ENCODE data around the gene CSMD2.

Gene CSMD2

GRCh38 chr1:33697816-33698215 is 467.2 kb downstream of the CSMD2 start:
- no peak for TF ChIP-seq POLR2AphosphoS5 (IDR thresholded peaks at IDR 0.05; ENCODE audit: low read depth, low read length)
- no peak for TF ChIP-seq SIN3A (IDR thresholded peaks at IDR 0.05; ENCODE audit: borderline replicate concordance, insufficient read depth, low read length)
- no peak for TF ChIP-seq FOXP2 (optimal IDR thresholded peaks at IDR 0.05; ENCODE audit: borderline replicate concordance, extremely low read depth, extremely low read length, insufficient read depth)
- TF ChIP-seq REST (IDR thresholded peaks at IDR 0.05; ENCODE audit: insufficient read depth in 1 of 2, low read depth in 2 of 2, low read length in 2 of 2) = no peak
- TF ChIP-seq TAF1 (IDR thresholded peaks at IDR 0.05; ENCODE audit: borderline replicate concordance, insufficient read depth, low read length) = no peak

GRCh38 chr1:33696962-33697361 is 468.1 kb downstream of the CSMD2 start:
- TF ChIP-seq POLR2AphosphoS5 (IDR thresholded peaks at IDR 0.05; ENCODE audit: low read depth, low read length) (no peak), TAF1 (IDR thresholded peaks at IDR 0.05; ENCODE audit: borderline replicate concordance, insufficient read depth, low read length) (no peak), REST (IDR thresholded peaks at IDR 0.05; ENCODE audit: insufficient read depth in 1 of 2, low read depth in 2 of 2, low read length in 2 of 2) (no peak), SIN3A (IDR thresholded peaks at IDR 0.05; ENCODE audit: borderline replicate concordance, insufficient read depth, low read length) (no peak), FOXP2 (optimal IDR thresholded peaks at IDR 0.05; ENCODE audit: borderline replicate concordance, extremely low read depth, extremely low read length, insufficient read depth) (no peak)

GRCh38 chr1:33696311-33696710 is 468.7 kb downstream of the CSMD2 start:
- no peak for TF ChIP-seq REST (IDR thresholded peaks at IDR 0.05; ENCODE audit: insufficient read depth in 1 of 2, low read depth in 2 of 2, low read length in 2 of 2)
- TF ChIP-seq SIN3A (IDR thresholded peaks at IDR 0.05; ENCODE audit: borderline replicate concordance, insufficient read depth, low read length) = no peak

GRCh38 chr1:33692206-33693188 is 472.5 kb downstream of the CSMD2 start:
- TF ChIP-seq POLR2AphosphoS5 (IDR thresholded peaks at IDR 0.05; ENCODE audit: low read depth, low read length) (no peak), SIN3A (IDR thresholded peaks at IDR 0.05; ENCODE audit: borderline replicate concordance, insufficient read depth, low read length) (no peak), REST (IDR thresholded peaks at IDR 0.05; ENCODE audit: insufficient read depth in 1 of 2, low read depth in 2 of 2, low read length in 2 of 2) (no peak), TAF1 (IDR thresholded peaks at IDR 0.05; ENCODE audit: borderline replicate concordance, insufficient read depth, low read length) (no peak), FOXP2 (optimal IDR thresholded peaks at IDR 0.05; ENCODE audit: borderline replicate concordance, extremely low read depth, extremely low read length, insufficient read depth) (no peak)

All from PFSK-1 (cell line).